Transverse colon (tissue), 4 donors: Measurements from ENCODE around the gene ARHGAP18. TPM values are rescaled to one million over a fixed set of nuclear protein-coding genes. Genes with fewer than 3 reads are reported as not detected.
A peak's percentile ranks its signal among the peaks of the same experiment; 100 is the strongest.

Experiments
- DNase-seq: peaks from one replicate; pipeline ENCODE4 v3.0.0-alpha.2; 2019
- H3K27ac ChIP-seq, 4 donors: fragments of 200-600 bp; sonication (generic); 2 replicates each; pipeline ENCODE4 v1.5.1; 2016 to 2018; ENCODE audit warnings: inconsistent platforms in 4 of 4
- H3K27me3 ChIP-seq: fragments of 200-600 bp; sonication (generic); 2 replicates; pipeline ENCODE4 v1.5.1; 2017; ENCODE audit warnings: inconsistent platforms
- H3K36me3 ChIP-seq, 4 donors: fragments of 200-600 bp; sonication (generic); 2 replicates each; pipeline ENCODE4 v1.5.1; 2017 to 2019; ENCODE audit warnings: inconsistent platforms in 4 of 4
- H3K4me1 ChIP-seq, 4 donors: fragments of 200-600 bp; sonication (generic); 2 replicates each; pipeline ENCODE4 v1.5.1; 2017 to 2020; ENCODE audit warnings: inconsistent platforms in 4 of 4
- H3K4me3 ChIP-seq, 4 donors: fragments of 200-600 bp; sonication (generic); 1 replicate in 1 of 4; 2 replicates in 3 of 4; pipeline versions ENCODE4 v1.5.1 to v1.6.1; 2017 to 2019; ENCODE audit warnings: inconsistent platforms in 4 of 4
- H3K9me3 ChIP-seq, 2 donors: fragments of 200-600 bp; sonication (generic); 2 replicates each; pipeline ENCODE4 v1.5.1; 2017 to 2019; ENCODE audit warnings: inconsistent platforms in 2 of 2
- EP300 ChIP-seq: sonication (generic); formaldehyde crosslinking; IDR thresholded peaks from one replicate; pipeline ENCODE4 v1.6.1; 2017; ENCODE audit warnings: antibody characterized with exemption, low read depth
- POLR2A ChIP-seq: fragments of 450-650 bp; IDR thresholded peaks from one replicate; pipeline ENCODE4 v1.6.1; 2016; ENCODE audit warnings: antibody characterized with exemption, mild to moderate bottlenecking, moderate library complexity
- POLR2AphosphoS5 ChIP-seq, 3 donors: sonication (generic); formaldehyde crosslinking; IDR thresholded peaks; one replicate each; pipeline ENCODE4 v1.6.1; 2016; ENCODE audit warnings: antibody characterized with exemption in 3 of 3
- WGBS, 2 donors: methylation state at CpG; one replicate each; pipeline ENCODE4 v1.1.5; 2018; ENCODE audit warnings: low coverage in 1 of 2; 5-methylcytosine and 5-hydroxymethylcytosine counted together
- in situ Hi-C, 4 donors: fragments of 200-750 bp; cut with MboI; loops; one replicate each; pipeline versions ENCODE4 v1.15.0 to v1.15.1; 2017; ENCODE audit warnings: low sequenced_read_pairs in 3 of 4, low pct_ligation_motif_present in 1 of 4, low pct_unique_long_range_greater_than_20kb in 1 of 4
- intact Hi-C: fragments of 100-400 bp; cut with DNase I; formaldehyde crosslinking; loops from one replicate; pipeline ENCODE4 v1.15.1; 2023; ENCODE audit warnings: low total_unique reads
- total RNA-seq, 4 donors: library from RNA; depleted of rRNA; stranded (reverse); fragments of >200 nt; gene quantifications; one replicate each; pipeline ENCODE4 v1.1.0, GENCODE V29; 2016
- TF ChIP-seq, protein P1 (sequence below), 5 experiments: fragments of 200-600 bp in 3 of 5; fragments of 450-650 bp in 2 of 5; sonication (generic) in 3 of 5; IDR thresholded peaks; 1 replicate in 2 of 5; 2 replicates in 3 of 5; pipeline ENCODE4 v1.5.1; 2016 to 2017; ENCODE audit warnings: antibody characterized with exemption in 5 of 5, inconsistent platforms in 3 of 5, mild to moderate bottlenecking in 2 of 5, moderate library complexity in 1 of 5

The ARHGAP18 gene
- total RNA-seq, 4 donors from 2014 or later: 5.2 to 21.8 (median 13.0) TPM

- H3K36me3 ChIP-seq: no peaks in the 10 kb centered on the region
- 85 to 92% methylated on average over 2 of the region's 2 CpGs for WGBS, 2 donors
- no peaks in the 10 kb centered on the region for H3K9me3 ChIP-seq
- no peaks in the 10 kb centered on the region for H3K27me3 ChIP-seq
- intact Hi-C loops: no loop called here
- H3K4me1 ChIP-seq: peaks cover 9 to 47% (median 18%) of the 10 kb centered on the region in 4 donors
- no peak overlapping the region for H3K4me3 ChIP-seq
- TF ChIP-seq, protein P1, sequence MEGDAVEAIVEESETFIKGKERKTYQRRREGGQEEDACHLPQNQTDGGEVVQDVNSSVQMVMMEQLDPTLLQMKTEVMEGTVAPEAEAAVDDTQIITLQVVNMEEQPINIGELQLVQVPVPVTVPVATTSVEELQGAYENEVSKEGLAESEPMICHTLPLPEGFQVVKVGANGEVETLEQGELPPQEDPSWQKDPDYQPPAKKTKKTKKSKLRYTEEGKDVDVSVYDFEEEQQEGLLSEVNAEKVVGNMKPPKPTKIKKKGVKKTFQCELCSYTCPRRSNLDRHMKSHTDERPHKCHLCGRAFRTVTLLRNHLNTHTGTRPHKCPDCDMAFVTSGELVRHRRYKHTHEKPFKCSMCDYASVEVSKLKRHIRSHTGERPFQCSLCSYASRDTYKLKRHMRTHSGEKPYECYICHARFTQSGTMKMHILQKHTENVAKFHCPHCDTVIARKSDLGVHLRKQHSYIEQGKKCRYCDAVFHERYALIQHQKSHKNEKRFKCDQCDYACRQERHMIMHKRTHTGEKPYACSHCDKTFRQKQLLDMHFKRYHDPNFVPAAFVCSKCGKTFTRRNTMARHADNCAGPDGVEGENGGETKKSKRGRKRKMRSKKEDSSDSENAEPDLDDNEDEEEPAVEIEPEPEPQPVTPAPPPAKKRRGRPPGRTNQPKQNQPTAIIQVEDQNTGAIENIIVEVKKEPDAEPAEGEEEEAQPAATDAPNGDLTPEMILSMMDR (IDR thresholded peaks at IDR 0.05): no peak
- no peak for TF ChIP-seq EP300
- no peak for TF ChIP-seq POLR2A
- TF ChIP-seq POLR2AphosphoS5 (IDR thresholded peaks at IDR 0.05): no peak
- no peak for DNase-seq
- H3K27ac ChIP-seq: peak overlapping the region in 1 of 4 donors; percentile 2
- in situ Hi-C loops: no loop called here
Observed at GRCh38 chr6:129681913-129682205, 28.1 kb downstream of the ARHGAP18 start.

DNA sequence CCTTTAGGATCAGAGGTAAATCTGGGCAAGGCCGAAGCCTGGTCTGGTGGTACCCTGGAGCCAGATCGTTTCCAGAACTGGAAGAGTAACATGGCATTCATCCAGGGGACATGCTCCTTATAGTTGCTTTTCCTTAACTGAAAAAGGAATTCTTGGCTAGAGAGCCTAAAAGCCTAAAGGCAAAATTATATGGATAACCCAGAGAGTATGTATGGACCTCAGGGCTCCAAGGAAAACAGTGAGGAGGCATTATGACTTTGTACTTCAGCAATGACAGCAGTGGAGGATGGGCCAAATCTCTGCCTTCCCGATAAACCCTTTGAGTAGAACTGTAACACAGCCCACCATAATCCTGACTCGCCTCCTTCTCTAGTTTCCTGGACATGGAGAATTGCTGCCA, 29.3 kb downstream of the ARHGAP18 start:
- intact Hi-C loops (no loop called here), in situ Hi-C loops (no loop called here)
- TF ChIP-seq, protein P1 (IDR thresholded peaks at IDR 0.05): no peak
- TF ChIP-seq EP300: no peak
- TF ChIP-seq POLR2AphosphoS5 (IDR thresholded peaks at IDR 0.05): no peak
- no peak for TF ChIP-seq POLR2A
- no peak for DNase-seq
- 85 to 90% methylated on average over 2 to 4 of the region's 4 CpGs for WGBS, 2 donors
- no peaks in the 10 kb centered on the region for H3K9me3 ChIP-seq
- H3K4me3 ChIP-seq: no peak overlapping the region
- no peaks in the 10 kb centered on the region for H3K27me3 ChIP-seq
- peak overlapping the region in 1 of 4 donors; percentile 14 for H3K27ac ChIP-seq
- H3K36me3 ChIP-seq: no peaks in the 10 kb centered on the region
- H3K4me1 ChIP-seq: peaks cover 9 to 38% (median 18%) of the 10 kb centered on the region in 4 donors

DNA sequence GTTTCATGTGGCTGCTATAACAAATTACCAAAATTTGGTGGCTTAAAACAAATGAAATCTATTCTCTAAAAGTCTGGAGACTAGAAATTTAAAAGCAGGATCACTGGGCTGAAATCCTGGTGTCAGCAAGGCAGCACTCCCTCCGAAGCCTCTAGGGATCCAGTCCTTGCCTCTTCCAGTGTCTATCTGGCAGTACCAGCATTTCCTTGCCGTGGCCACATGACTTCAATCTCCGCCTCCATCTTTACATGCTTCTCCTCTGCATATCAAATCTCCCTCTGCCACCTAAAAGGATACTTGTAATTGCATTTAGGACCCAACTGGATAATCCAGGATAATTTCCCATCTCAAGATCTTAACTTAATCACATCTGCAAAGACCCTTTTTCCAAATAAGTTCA, 30.2 kb downstream of the ARHGAP18 start:
- WGBS, 2 donors: 76 to 82% methylated on average over 3 of the region's 3 CpGs
- DNase-seq: no peak
- TF ChIP-seq EP300: no peak
- TF ChIP-seq POLR2A: no peak
- TF ChIP-seq POLR2AphosphoS5 (IDR thresholded peaks at IDR 0.05): no peak
- TF ChIP-seq, protein P1 (IDR thresholded peaks at IDR 0.05): no peak
- in situ Hi-C loops: no loop called here
- Histone ChIP-seq H3K36me3 (no peaks in the 10 kb centered on the region), H3K27me3 (no peaks in the 10 kb centered on the region), H3K4me1 (peaks cover 9 to 29% (median 16%) of the 10 kb centered on the region in 4 donors), H3K9me3 (no peaks in the 10 kb centered on the region), H3K27ac (peak overlapping the region; percentile 4 to 45 (median 20)), H3K4me3 (no peak overlapping the region)
- intact Hi-C loops: no loop called here

- Histone ChIP-seq H3K27me3 (no peaks in the 10 kb centered on the region), H3K4me1 (peaks cover 6 to 24% (median 12%) of the 10 kb centered on the region in 4 donors), H3K9me3 (no peaks in the 10 kb centered on the region), H3K4me3 (no peak overlapping the region), H3K27ac (peak overlapping the region; percentile 4 to 45 (median 20)), H3K36me3 (no peaks in the 10 kb centered on the region)
- WGBS, 2 donors: 65% methylated on average over 3 of the region's 3 CpGs
- no peak for DNase-seq
- intact Hi-C loops: no loop called here
- in situ Hi-C loops: no loop called here
- TF ChIP-seq, protein P1 (IDR thresholded peaks at IDR 0.05): no peak
- TF ChIP-seq POLR2A: no peak
- TF ChIP-seq EP300: no peak
- TF ChIP-seq POLR2AphosphoS5 (IDR thresholded peaks at IDR 0.05): no peak
Observed at GRCh38 chr6:129679275-129679674, 30.7 kb downstream of the ARHGAP18 start.
